Right renal pelvis (tissue), 4 donors: Measurements from ENCODE around the gene MECP2. TPM values are rescaled to one million over a fixed set of nuclear protein-coding genes. Genes with fewer than 3 reads are reported as not detected.

ENCODE experiments used
- DNase-seq, 4 donors: peaks; one replicate each; pipeline ENCODE4 v3.0.0-alpha.2; 2013; ENCODE audit warnings: low read depth in 4 of 4, low spot score in 3 of 4, missing footprints in 1 of 4
- polyA plus RNA-seq, 4 donors: library from polyadenylated mRNA; unstranded; fragments of 120-200 nt; gene quantifications; one replicate each; pipeline ENCODE4 v1.2.1, GENCODE V29; 2013; ENCODE audit not compliant: insufficient read length in 4 of 4

The MECP2 gene
- polyA plus RNA-seq, 4 donors, result 30.2 to 36.9 (median 31.6) TPM

DNA sequence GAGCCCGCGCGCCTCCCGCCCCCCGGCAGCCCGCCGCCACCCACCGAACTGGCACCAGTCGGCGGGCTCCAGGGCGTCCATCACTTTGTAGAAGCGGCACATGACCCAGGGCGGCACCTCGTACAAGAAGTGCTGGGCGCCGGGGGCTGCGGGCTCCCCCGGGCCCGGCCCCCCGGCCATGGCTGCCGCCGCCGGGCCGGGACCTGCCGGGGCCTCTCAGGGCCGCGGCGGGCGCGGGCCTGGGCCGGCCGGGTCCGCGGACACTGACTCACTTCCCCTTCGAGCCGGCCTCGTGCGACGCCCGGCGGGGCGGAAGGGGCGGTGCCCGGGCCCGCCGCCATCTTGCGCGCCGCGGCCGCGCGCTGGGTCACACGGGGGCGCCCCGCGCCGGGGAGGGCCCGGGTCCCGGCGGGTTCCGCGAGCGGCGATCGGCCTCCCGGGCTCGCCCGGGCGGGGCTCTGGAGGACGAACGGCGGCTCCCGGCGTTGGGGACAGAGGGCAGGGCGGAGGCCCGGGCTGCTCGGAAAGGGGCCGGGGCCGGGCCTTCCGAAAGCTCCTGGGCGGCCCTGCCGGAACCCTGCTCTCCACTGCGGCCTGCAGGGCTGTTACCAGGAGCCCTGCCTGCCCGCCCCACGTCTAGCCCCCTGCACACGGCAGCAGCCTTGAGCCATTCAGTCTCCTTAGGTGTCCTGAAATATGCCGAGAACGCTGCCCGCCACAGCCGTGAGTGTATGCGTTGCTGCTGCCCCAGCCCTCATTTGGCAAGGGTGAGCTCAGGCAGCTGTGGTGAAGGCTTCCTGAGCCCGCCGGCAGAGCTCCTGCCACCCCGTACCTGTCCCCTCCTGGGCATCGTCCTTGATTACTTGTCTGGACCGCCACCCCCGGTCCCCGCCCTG lies 77.6 kb downstream of the MECP2 start, which contains the start of gene IRAK1:
TSS of gene IRAK1 (minus strand) at position 270 of the 896 bp plus-strand sequence. CDS start at position 180, 90 bp downstream.
- no peak for DNase-seq

DNA sequence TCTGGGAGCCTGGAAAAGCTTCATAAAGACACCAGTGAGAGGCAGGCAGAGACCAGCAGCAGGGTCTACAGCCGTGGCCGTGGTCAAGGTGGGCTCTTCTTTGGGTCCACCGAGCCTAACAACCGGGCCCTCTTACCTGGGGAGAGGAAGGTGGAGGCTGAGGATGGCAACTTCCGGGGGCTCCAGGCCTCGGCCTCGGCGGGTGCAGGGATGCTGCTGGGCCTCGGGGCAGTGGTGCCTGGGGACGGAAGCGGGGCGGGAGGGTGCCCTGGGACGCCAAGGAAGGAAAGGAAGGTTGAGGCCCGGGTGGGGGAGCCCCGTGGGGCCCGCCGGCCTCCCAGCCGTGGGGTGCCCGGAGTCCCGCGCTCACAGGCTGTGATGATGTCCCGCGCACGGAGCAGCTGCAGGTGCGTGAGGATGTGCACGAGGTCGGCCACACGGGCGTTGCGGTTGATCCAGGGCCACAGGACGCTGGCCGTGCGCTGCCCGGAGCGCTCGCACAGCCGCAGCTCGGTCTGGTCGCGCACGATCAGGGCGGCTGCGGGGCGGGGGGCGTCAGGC lies 78.4 kb downstream of the MECP2 start:
- DNase-seq, result no peak

DNA sequence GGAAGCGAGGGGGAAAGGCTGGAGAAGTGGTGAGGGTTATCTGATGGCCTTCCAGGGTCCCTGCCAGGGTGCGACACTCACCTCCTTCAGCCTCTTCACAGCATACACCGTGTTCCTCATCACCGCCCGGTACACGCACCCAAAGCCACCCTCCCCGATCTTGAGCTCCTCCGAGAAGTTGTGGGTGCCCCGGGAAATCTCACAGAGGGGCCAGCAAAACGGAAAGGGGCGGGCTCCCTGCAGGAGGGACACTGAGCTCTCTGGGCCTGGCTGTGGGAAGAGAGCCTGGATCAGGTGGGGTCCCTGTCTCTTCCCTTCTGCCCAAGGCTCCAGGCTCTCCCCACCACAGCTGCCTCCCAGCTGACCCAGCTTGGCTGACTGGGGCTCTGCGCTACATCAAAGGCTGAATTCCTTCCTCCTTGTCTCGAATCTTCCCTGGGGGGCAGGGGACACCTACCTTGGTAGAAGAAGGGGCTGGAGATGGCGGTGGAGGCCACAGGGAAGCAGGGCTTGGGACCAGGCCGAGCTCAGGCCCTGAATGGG lies 78.9 kb downstream of the MECP2 start:
- no peak for DNase-seq

DNA sequence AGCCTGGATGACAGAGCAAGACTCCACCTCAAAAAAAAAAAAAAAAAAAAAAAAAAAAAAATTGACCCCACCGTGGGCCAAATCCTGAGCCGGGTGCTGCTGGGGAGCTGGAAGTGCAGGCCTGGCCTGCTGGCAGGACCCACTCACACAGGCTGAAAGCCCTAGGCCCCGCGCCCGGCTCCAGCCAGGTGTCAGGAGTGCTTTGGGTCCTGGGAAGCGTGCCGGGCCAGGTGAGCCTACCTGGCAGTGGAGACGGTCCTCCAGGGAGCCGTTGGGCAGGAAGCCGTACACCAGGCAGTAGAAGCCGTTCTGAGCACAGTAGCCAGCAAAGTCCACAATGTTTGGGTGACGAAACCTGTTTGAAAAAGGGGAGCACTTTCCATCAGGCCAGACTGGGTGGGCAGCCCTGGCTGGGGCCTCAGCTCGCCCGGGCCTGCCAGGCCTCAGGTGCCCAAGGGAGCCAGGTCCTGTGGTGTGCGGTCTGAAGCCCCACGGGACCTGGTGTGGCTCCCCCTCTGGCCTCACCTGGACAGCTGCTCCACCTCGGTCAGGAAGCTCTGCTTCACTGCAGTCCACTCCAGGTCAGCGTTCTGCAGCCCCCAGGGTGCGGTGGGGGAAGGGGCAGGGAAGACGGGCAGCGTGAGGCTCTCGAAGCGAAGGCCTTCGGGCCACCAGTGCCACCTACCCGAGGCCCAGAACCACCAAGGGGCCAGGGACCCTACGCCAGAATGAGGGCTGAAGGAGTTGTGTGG lies 79.6 kb downstream of the MECP2 start:
- no peak for DNase-seq

DNA sequence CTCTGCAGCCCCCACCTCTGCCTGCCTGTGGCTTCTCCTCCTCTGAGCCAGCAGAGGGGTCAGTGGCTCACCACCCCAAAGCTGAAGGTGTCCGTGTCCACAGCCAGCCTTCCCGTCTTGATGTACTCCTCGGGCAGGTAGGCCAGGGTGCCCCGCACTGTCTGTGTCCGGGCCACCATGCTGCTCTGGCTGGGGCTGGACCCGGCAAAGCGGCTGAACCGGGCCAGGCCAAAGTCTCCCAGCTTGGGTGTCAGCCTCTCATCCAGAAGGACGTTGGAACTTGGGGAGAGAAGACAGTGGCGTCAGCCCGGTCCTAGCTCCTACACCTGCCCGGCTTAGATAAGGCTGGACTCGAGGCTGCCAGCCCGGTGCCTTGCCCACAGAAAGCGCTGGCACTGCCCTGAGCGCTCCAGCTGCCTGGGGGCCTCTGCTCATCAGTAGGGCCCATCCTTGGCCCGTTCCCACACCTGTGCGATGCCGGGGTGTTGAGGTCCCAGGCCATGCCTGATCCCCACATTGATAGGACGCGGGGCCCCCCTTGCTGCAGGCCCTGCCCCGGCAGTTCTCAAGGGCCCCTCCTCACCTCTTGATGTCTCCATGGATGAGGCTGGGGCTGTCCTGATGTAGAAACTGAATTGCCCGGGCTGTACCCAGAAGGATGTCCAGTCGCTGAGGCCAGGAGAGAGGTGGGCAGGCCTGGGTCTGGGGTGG lies 81.0 kb downstream of the MECP2 start:
- no peak for DNase-seq

DNA sequence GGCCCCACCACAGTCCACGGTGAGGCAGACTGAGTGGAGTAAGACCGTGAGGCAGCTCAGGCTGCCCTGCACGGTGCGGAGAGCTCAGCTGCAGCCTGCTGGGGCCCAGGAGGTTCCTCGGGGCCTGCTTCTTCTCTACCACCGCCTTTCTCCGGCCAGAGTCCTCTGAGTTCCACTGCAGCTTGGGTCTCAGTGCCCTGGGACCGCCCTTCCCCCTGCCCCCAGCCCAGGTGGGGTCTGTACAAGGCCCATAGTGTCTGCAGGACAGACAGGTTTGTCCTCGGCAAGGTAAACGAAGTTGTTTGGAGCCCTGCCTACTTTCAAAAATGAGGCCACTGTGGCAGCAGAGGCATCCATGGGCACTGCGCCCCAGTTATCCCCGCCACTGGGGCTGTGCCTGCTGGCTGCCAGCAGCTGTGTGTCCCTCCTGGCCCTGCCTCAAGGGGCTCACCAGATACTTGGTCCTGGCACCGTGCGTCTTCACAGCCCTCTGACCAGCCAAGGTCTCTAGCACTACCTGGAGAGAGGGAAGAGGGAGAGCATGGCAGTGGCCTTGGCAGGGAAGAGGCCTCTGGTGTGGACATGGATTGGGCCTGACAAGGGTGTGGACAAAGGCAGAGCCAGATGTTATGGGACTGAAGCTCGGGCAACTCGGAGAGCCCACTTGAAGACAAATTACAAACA lies 81.8 kb downstream of the MECP2 start:
- DNase-seq, result no peak

DNA sequence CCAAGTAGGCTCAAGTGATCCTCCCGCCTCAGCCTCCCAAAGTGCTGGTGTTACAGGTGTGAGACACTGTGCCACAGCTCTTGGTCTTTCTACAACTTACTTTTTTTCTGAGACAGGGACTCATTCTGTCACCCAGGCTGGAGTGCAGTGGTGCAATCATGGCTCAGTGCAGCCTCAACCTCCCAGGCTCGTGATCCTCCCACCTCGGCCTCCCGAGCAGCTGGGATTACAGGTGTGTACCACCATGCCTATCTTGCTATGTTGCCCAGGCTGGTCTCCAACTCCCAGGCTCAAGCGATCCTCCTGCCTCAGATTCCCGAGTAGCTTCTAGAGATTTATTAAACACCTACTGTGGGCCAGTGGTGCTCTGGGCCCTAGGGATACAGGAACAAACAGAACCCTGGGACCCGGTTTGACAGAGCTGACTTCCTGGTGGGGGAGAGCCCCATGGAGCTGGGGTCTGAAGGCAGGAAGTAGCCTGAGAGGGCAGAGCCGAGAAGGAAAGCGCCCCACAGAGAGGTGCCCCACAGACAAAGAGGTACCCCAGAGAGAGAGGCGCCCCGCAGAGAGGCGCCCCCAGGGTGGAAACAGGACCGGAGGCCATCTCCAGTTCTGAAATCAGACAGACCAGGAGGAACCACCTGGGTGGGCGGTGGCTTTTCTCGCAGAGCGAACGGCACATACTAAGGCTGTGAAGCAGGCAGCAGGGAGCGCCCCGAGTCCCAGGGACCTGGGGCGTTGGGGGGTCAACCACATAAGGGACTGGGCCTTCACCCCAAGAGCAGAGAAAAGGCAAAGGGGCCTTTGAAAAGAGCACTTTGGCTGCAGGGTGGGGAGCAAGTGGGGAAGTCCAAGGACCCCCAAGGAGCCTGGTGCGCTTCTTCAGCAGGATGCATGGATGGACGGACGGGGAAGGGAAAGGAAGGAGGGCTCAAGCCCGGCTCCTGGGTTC lies 82.8 kb downstream of the MECP2 start:
- DNase-seq, result no peak

DNA sequence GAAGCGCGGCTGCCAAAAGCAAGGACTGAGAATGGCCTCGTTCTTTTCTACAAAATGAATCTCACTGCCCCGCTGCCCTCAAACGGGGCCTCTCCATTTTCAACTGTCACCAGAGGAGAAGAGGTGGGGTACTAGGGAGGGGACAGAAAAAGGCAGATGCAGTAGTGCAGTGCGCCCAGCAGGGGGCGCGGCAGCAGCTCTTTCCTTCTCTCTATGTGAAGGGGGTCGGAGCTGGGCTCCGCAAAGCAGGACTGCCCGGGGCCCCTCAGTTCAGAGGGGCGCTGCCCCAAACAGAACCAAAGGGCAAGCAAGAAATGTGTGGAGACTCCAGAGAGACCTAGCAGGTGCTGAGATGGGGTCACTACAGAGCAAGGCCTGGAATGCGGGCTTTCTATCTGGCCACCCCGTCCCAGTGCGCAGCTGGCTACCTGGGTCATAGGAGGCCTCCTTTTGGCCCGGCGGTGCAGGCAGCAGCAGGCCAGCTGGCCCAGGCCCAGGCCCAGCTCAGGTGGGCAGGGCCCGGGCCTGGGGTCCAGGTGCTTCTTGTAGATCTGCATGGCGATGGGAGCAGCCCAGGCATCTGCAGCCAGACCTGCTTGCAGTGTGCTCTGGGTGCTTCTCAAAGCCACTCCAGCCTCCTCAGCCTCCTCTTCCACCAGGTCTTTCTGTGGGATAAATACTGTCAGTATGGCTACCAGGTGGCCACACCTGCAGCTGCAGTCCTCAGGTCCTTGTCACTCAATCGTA lies 83.7 kb downstream of the MECP2 start:
- no peak for DNase-seq

DNA sequence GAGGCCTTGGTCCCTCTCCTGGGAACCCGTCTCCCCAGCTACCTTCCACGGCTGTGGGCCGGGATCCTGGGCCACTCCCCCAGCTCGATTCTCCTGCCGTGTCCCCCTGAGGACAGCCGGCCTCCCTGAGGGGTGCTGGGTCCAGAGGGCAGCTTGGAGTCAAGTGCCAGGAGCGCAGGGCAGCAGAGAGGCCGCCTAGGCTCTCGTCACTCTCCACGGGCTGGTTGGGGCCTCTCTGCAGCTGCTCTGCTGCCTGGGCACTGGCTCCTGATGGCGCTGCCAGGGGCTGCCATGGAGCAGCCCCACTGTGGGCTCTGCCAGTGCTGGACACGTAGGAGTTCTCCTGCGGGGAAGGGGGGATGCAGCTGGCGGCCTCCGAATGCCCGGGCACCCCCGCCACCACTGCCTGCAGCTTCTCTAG lies 84.5 kb downstream of the MECP2 start:
- no peak for DNase-seq

DNA sequence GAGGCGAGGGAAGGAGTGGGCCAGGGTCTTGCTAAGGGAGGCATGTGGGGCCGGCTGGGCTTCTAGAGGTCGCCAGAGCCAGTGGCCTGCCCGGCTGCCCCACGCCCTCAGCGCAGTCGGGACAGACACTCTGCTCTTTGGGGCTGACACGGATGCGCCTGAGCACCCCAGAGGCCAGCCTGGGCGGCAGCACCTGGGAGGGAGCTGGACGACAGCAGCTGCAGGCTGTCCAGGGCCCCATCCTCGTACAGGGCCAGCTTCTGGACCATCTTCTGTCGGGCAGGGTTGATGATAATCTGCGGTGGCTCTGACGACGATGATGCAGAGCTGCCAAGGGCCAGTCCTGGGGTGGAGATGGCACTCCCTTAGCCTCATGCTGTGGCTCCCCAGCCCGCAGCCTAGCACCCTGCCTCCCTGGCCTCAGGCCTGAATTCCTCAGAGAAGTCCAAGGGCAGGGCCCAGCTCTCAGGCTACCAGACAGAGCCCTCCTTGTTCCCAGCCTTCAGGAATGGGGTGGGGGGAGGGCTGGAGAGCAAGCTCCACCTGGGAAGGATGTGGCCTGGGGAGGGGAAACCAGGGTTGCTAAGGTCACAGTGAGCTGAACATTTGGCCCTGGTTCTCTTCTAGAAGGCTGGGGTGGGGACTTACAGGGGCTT lies 85.1 kb downstream of the MECP2 start:
- no peak for DNase-seq

DNA sequence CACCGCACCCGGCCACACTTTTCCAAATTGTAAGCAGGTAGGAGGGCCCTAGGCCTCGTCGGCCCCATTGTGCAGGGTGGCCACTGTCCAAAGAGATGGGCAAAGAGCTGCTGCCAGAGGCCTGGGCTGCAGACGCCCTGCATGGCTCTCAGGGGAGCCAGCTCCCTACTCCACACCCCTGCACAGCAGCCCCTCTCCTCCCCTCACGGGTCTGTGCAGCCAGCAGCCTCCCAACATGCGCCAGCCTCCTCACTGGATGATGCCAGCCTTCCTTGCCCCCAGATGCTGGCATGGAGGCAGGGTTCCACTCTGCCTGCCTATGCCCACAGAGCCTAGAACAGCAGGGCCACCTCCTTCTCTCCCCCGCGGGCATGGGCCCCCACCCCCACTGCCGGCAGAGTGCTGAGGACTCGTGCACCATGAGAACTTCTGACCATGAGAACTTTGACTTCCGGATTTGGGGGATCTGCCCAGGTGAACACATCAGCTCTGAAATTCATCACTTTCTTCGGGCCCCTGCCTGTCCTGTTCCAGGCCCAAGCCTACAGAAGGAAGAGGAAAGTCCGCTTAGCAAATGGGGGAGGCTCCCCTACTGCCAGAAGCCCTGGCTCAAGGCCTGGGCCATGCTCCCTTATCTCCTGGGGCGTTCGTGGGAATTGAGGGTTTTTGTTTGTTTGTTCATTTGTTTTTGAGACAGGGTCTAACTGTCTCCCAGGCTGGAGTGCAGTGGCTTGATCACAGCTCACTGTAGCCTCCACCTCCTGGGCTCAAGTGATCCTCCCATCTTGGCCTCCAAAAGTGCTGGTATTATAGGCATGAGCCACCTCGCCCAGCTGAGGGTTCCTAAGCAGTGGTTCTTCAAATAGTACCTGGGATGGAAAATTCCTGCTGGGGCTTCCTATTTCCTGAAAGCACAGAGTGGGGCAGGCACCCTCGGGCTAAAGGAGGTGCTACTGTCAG lies 85.9 kb downstream of the MECP2 start:
- DNase-seq, result no peak

DNA sequence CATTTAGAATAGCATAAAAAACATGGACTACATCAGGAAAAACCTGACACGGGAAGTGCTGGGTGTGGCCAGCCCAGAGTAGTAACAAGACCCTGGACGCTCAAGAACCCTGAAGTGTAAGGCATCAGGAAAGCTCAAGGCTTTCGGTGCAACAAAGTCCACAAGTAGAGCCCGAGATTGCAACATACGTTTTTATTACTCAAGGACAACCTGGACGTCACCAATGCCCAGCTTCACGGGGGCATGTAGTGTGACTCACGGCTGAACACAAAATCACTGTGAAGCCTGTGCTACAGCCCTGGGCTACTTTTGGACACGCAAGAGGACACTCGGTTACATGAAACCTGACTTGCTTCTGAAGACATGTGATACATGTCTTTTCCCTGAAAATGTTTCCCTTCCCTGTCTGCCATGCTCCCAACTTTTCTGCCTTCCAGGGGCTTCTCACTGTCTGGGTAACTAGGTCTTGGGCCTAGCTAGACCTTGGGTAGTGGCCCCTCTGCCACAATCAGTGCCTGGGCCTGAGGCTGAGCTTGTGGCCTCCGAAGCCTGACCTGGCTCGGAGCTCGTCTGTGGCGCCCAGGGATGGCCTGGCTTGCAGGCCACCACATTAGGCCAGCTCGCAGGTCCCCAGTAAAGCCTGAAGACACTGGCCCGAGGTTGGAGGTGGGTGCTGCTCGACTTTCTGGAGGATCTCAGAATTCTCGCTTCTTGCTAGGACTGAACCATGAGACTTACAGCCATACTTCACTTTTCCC lies 87.0 kb downstream of the MECP2 start:
- no peak for DNase-seq

DNA sequence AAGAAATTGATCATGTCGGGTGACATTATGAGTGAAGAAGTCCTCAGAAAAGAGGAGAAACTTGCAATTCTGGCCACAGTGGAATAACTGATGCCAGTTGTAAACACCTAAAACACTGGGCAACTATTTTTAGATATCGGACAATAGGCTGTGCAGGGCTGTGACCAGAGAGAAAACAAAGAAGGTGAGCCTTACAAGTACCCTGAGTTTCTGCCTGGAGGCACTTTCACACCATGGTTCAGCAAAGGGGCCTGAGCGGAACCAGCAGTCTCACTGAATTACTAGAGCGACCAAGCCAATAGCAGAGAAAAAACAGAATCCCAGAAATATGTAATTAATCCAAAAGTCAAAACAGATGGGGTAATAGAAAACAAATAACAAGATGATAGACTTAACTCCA lies 89.0 kb downstream of the MECP2 start:
- no peak for DNase-seq

DNA sequence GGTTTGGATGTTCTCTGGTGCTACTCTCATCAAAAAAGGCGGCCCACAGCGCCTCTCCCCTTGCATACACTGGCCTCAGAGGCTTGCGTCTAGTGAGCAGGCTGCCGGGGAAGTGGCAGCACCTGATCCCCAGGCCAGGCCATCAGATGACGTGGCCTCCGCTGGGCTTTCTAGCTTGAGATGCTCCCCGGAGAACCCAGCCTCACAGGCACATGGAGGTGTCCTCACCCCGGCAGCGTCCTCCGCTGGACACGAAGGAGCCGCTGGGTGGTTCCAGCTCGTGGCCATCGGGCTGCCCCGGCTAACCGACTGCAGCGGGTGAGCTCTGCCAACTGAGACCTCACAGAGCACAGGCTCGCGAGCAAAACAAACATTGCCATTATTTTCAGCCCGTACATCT lies 90.6 kb downstream of the MECP2 start:
- DNase-seq, result no peak

DNA sequence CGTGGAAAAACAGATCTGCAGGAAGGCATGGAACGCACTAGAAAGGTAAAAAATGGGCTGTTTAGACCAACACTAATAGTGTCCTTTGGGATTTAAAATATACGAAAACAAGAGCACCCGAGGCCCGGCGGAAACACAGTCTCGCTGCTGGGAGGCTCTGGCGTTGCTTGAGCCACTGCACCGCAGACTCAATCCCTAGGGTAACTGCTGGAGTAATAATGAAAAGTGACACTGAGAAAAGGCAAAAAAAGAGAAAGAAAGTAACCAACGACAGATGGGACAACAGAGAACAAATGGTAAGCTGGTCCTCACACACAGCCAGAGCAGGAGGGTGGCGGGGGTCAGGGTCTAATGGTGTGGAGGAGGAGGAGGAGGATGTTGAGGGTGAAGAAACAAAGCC lies 93.2 kb downstream of the MECP2 start:
- DNase-seq, result no peak
